ENCODE measurements around the gene RNF19B. TPM values are rescaled to one million over a fixed set of nuclear protein-coding genes. Genes with fewer than 3 reads are reported as not detected.

Gene RNF19B
- total and polyA plus RNA-seq, 7 experiments from 2014 or later, result 0.58 to 58.1 (median 18.5) TPM

Other genes with a start within 250 kb of the RNF19B start
- gene YARS1, start 147.5 kb downstream of the RNF19B start, total RNA-seq, result 100 to 1,000 TPM in 2 of 5 experiments, 10 to 100 TPM in 3; 70.2 to 175 (median 86.8) TPM
- 10 to 100 TPM; 48.6 to 49.5 TPM for gene YARS1, start 147.5 kb downstream of the RNF19B start, polyA plus RNA-seq
- gene S100PBP, start 147.2 kb downstream of the RNF19B start, total RNA-seq, result 10 to 100 TPM; 36.3 to 69.0 (median 60.2) TPM
- gene S100PBP, start 147.2 kb downstream of the RNF19B start, polyA plus RNA-seq, result 1 to 10 TPM; 9.3 to 9.6 TPM
- gene FNDC5, start 93.9 kb downstream of the RNF19B start, total RNA-seq, result not detected
- under 1 TPM in 1 of 2 donors, not detected in 1; 0.25 TPM for gene FNDC5, start 93.9 kb downstream of the RNF19B start, polyA plus RNA-seq
- gene HPCA, start 78.3 kb downstream of the RNF19B start, total RNA-seq, result under 1 TPM in 2 of 5 experiments, not detected in 3; 0.31 to 0.43 TPM
- not detected for gene HPCA, start 78.3 kb downstream of the RNF19B start, polyA plus RNA-seq
- not detected for gene TMEM54, start 63.4 kb downstream of the RNF19B start, total RNA-seq
- not detected for gene TMEM54, start 63.4 kb downstream of the RNF19B start, polyA plus RNA-seq
- 100 to 1,000 TPM in 1 of 5 experiments, 10 to 100 TPM in 4; 53.8 to 219 (median 90.2) TPM for gene AK2, start 72.1 kb upstream of the RNF19B start, total RNA-seq
- gene AK2, start 72.1 kb upstream of the RNF19B start, polyA plus RNA-seq, result 100 to 1,000 TPM; 113 to 134 TPM
- gene AZIN2, start 116.3 kb upstream of the RNF19B start, total RNA-seq, result 1 to 10 TPM; 5.3 to 9.6 (median 9.0) TPM
- 1 to 10 TPM; 4.3 to 5.1 TPM for gene AZIN2, start 116.3 kb upstream of the RNF19B start, polyA plus RNA-seq
- 10 to 100 TPM; 13.2 to 24.2 (median 19.4) TPM for gene TRIM62, start 217.2 kb upstream of the RNF19B start, total RNA-seq
- gene TRIM62, start 217.2 kb upstream of the RNF19B start, polyA plus RNA-seq, result 1 to 10 TPM; 3.6 to 7.9 TPM

Measured in naive thymus-derived CD4-positive, alpha-beta T cell (primary cell).